KMS-11 (cell line): ENCODE data around the gene ADRB1.

ENCODE experiments used
- H2AFZ ChIP-seq: fragments of 200-600 bp; sonication (generic); 2 replicates; pipeline ENCODE4 v1.6.1; 2016; ENCODE audit warnings: antibody characterized with exemption, mixed run types, low read depth
- H3K27ac ChIP-seq: fragments of 200-600 bp; sonication (generic); 2 replicates; pipeline ENCODE4 v1.6.1; 2016; ENCODE audit warnings: mild to moderate bottlenecking, mixed run types
- H3K27me3 ChIP-seq: fragments of 200-600 bp; sonication (generic); 2 replicates; pipeline ENCODE4 v1.6.1; 2017; ENCODE audit warnings: mild to moderate bottlenecking, low read depth, mixed run types, moderate library complexity; ENCODE audit not compliant: insufficient read depth
- H3K36me3 ChIP-seq: fragments of 200-600 bp; sonication (generic); 2 replicates; pipeline ENCODE4 v1.6.1; 2017; ENCODE audit warnings: mild to moderate bottlenecking, mixed run types; ENCODE audit not compliant: insufficient read depth
- H3K4me1 ChIP-seq: fragments of 200-600 bp; sonication (generic); 2 replicates; pipeline ENCODE4 v1.6.1; 2016; ENCODE audit warnings: mild to moderate bottlenecking, low read depth, mixed run types; ENCODE audit not compliant: poor library complexity, severe bottlenecking
- H3K4me2 ChIP-seq: fragments of 200-600 bp; sonication (generic); 2 replicates; pipeline ENCODE4 v1.7.0; 2016; ENCODE audit warnings: mild to moderate bottlenecking, mixed run types
- H3K4me3 ChIP-seq: fragments of 200-600 bp; sonication (generic); IDR thresholded peaks from 2 replicates; pipeline ENCODE4 v1.6.1; 2017; ENCODE audit warnings: low read depth, low read length, mixed read lengths; ENCODE audit not compliant: insufficient read depth
- H3K79me2 ChIP-seq: fragments of 200-600 bp; sonication (generic); 2 replicates; pipeline ENCODE4 v1.6.1; 2016; ENCODE audit warnings: low read depth, mixed run types; ENCODE audit not compliant: insufficient read depth
- H3K9ac ChIP-seq: fragments of 200-600 bp; sonication (generic); 2 replicates; pipeline ENCODE4 v1.6.1; 2016; ENCODE audit warnings: mild to moderate bottlenecking, mixed run types
- H4K20me1 ChIP-seq: fragments of 200-600 bp; sonication (generic); 2 replicates; pipeline ENCODE4 v1.6.1; 2016; ENCODE audit warnings: mild to moderate bottlenecking, mixed run types; ENCODE audit not compliant: insufficient read depth
- TF ChIP-seq, protein P1 (sequence below): fragments of 200-600 bp; sonication (generic); conservative IDR thresholded peaks from 2 replicates; pipeline ENCODE4 v1.6.1; 2017; ENCODE audit warnings: low read depth, mild to moderate bottlenecking, antibody characterized with exemption, low read length, moderate library complexity, mixed read lengths

The ADRB1 gene

DNA sequence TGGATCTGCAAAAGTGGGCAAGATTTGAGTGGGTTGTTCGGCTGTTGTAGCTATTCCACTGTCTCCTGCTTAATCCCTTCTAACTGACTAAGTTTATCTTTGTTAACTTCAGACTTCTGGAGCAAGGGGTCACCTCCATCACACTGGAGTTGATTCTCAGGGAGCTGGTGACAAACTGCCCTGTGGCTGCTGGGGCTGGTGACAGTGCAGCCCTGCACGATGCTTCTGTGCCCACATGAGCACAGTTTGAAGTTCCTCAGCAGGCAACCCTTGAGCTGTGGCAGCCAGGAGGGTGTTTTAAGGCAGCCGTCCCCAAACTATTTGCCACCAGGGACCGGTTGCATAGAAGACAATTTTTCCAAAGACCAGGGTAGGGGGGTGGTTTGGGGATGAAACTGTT lies 40.5 kb downstream of the ADRB1 start:
- Histone ChIP-seq H3K9ac (no peak overlapping the region), H3K36me3 (no peaks in the 10 kb centered on the region), H3K4me3 (no peak overlapping the region), H3K27me3 (no peaks in the 10 kb centered on the region), H4K20me1 (no peaks in the 10 kb centered on the region), H2AFZ (no peak overlapping the region), H3K4me2 (no peak overlapping the region), H3K27ac (no peak overlapping the region), H3K4me1 (no peaks in the 10 kb centered on the region), H3K79me2 (no peaks in the 10 kb centered on the region)
- TF ChIP-seq, protein P1, sequence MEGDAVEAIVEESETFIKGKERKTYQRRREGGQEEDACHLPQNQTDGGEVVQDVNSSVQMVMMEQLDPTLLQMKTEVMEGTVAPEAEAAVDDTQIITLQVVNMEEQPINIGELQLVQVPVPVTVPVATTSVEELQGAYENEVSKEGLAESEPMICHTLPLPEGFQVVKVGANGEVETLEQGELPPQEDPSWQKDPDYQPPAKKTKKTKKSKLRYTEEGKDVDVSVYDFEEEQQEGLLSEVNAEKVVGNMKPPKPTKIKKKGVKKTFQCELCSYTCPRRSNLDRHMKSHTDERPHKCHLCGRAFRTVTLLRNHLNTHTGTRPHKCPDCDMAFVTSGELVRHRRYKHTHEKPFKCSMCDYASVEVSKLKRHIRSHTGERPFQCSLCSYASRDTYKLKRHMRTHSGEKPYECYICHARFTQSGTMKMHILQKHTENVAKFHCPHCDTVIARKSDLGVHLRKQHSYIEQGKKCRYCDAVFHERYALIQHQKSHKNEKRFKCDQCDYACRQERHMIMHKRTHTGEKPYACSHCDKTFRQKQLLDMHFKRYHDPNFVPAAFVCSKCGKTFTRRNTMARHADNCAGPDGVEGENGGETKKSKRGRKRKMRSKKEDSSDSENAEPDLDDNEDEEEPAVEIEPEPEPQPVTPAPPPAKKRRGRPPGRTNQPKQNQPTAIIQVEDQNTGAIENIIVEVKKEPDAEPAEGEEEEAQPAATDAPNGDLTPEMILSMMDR = no peak

DNA sequence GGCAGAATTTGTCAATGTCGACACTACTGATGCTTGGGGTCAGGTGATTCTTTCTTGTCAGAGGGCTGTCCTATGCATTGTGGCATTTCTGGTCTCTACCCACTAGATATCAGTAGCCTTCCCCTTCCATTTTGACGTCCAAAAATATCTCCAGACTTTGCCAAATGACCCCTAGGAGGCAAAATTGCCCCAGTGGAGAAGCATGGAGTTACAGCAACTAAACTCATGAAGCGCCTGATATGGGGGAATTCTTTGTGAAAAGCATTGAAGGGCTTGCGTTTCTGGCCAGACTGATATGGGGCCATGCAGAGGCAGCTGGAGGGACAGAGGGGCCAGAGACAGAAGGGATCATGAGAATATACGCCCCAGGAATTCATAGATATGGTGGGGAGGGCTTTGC lies 43.6 kb downstream of the ADRB1 start:
- Histone ChIP-seq H3K4me2 (no peak overlapping the region), H3K9ac (no peak overlapping the region), H4K20me1 (no peaks in the 10 kb centered on the region), H3K36me3 (no peaks in the 10 kb centered on the region), H3K27ac (no peak overlapping the region), H3K79me2 (no peaks in the 10 kb centered on the region), H3K27me3 (no peaks in the 10 kb centered on the region), H2AFZ (no peak overlapping the region), H3K4me3 (no peak overlapping the region), H3K4me1 (no peaks in the 10 kb centered on the region)
- TF ChIP-seq, protein P1 = no peak

DNA sequence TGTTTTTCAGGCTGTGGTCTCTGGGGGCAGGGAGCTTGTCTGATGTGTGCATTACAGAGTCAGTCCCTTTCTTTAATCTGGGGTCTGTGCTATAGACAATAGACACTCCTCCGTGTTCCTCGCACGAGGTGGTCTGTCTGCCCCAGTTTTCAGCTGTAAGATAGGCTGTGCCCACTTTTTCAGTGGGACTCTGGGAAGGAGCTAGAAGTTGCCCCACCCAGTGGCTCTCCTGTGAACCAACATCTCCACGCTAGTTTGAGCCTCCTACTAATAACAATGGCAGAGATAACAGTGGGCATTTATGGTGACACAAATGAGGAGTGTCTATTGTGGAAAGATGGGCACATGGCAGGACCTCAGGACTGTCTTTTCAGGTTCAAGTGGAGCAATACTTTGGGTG lies 44.0 kb downstream of the ADRB1 start:
- Histone ChIP-seq H3K36me3 (no peaks in the 10 kb centered on the region), H2AFZ (no peak overlapping the region), H3K4me3 (no peak overlapping the region), H4K20me1 (no peaks in the 10 kb centered on the region), H3K4me1 (no peaks in the 10 kb centered on the region), H3K9ac (no peak overlapping the region), H3K27ac (no peak overlapping the region), H3K79me2 (no peaks in the 10 kb centered on the region), H3K4me2 (no peak overlapping the region), H3K27me3 (no peaks in the 10 kb centered on the region)
- TF ChIP-seq, protein P1 = no peak

DNA sequence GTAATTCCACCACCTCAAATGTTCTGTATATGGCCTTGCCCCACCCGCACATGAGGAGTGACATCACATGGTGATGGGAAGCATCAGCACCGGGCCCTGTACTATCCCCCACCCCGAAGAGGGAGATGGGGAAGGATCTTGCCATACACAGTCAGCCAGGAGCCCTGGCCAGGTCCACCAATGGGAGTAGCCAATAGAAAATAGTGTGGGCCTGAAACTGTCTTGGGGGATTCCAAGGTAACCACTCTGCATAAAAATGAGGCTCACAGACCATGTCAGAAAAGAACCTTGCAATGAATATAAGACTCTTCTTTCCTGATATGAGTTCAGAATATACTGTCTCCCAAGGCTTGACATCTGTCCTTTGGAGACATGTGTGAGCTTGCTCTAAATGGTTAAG lies 51.1 kb downstream of the ADRB1 start:
- no peak overlapping the region for H3K27ac ChIP-seq
- peaks cover 22% of the 10 kb centered on the region for H3K4me1 ChIP-seq
- H3K4me2 ChIP-seq = no peak overlapping the region
- H3K9ac ChIP-seq = no peak overlapping the region
- no peaks in the 10 kb centered on the region for H3K36me3 ChIP-seq
- H3K79me2 ChIP-seq = no peaks in the 10 kb centered on the region
- TF ChIP-seq, protein P1 = no peak
- H4K20me1 ChIP-seq = no peaks in the 10 kb centered on the region
- H3K27me3 ChIP-seq = no peaks in the 10 kb centered on the region
- H3K4me3 ChIP-seq = no peak overlapping the region
- H2AFZ ChIP-seq = no peak overlapping the region
